GM13976 (cell line): ENCODE data around the gene THAP3.
"Not testable (repeated sequence)": the region's sequence is repeated elsewhere in the genome, so short reads cannot be mapped to it uniquely, and the experiment has no call there.

Experiments
- DNase-seq: peaks from one replicate; pipeline ENCODE4 v3.0.0; 2012; ENCODE audit warnings: low spot score
- CTCF ChIP-seq: IDR thresholded peaks from 2 replicates; pipeline ENCODE4 v1.5.1; 2012; ENCODE audit warnings: borderline replicate concordance, mild to moderate bottlenecking; ENCODE audit not compliant: insufficient read depth; ENCODE audit errors: extremely low read depth, missing control alignments, control extremely low read depth
- in situ Hi-C: fragments of 300-500 bp; cut with MboI; formaldehyde crosslinking; loops from one replicate; pipeline ENCODE4 v1.12.0; 2022; ENCODE audit warnings: low sequenced_read_pairs, mixed read lengths, inconsistent platforms; ENCODE audit not compliant: unreplicated experiment

THAP3 gene

DNA sequence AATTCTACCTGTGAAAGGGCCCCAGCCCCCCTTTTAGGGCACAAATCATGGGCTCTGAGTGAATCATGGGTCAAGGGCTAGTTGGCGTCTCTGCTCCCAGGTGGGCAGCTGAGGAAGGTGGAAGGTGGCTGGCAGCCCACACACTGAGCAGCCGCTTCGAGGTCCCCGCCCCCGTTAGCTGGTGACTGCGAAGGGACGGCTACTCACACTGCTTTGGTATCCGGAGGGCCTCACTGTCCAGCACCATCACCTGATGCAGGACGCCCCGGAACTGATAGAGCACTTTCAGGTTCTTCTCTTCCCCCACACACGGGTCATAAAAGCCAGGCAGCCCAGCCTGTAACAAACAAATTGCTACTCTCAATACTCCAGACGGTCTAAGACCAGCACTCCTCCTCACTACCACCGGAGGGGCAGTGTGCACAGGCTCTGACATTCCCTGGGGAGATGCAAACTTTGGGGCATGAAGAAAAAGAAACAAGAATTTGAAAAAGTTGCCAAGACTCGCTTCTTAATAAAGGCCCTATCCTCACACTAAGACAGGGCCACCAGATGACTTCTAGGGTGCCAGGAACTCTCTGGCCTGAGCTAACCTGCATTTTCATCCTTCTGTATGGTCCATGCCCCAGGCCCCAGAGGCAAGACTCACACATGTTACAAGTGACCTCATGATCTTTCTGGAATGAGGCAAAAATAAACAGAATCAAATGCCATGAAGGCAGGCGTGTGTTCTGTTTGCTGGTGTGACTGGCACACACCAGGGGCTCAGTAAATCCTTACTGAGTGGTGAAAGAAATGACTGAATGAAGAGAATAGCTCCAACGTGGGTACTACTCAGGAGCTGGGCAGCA is 11.5 kb downstream of the THAP3 start:
- no peak for DNase-seq
- no peak for TF ChIP-seq CTCF

DNA sequence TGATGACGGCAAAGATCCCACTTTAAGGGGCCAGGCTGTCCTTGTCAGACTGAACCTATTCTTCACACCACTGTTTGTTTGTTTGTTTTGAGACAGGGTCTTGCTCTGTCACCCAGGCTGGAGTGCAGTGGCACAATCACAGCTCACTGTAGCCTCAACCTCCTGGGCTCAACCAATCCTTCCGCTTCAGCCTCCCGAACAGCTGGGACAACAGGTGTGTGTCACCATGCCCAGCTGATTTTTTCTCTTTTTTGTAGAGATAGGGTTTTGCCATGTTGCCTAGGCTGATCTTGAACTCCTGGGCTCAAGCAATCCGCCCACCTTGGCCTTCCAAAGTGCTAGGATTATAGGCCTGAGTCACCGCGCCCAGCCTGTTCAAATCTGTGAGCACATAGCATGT is 12.1 kb downstream of the THAP3 start:
- DNase-seq, in situ Hi-C loops: not testable (repeated sequence)

More for the DNA sequence above, 11.5 kb downstream of the THAP3 start:
- in situ Hi-C loops, result no loop called here

GRCh38 chr1:6637770-6638169 is 13.1 kb downstream of the THAP3 start:
- DNase-seq, result no peak
- in situ Hi-C loops, result no loop called here
- no peak for TF ChIP-seq CTCF

GRCh38 chr1:6638226-6638625 is 13.6 kb downstream of the THAP3 start:
- no peak for TF ChIP-seq CTCF
- in situ Hi-C loops, result no loop called here
- DNase-seq, result no peak

DNA sequence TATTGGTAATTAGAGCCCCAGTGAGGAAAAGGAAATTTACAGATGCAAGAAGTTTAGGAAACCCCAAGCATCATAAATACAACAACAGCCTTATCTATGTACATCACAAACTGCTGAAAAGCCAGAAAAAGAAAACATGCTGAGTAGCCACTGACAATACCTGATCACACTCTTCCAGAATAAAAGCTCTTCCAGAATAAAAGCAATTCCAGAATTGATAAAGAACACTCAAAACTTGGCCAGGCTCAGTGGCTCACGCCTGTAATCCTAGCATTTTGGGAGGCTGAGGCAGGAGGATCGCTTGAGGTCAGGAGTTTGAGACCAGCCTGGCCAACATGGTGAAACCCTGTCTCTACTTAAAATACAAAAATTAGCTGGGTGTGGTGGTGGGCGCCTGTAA is 16.2 kb downstream of the THAP3 start:
- DNase-seq, in situ Hi-C loops: not testable (repeated sequence)

DNA sequence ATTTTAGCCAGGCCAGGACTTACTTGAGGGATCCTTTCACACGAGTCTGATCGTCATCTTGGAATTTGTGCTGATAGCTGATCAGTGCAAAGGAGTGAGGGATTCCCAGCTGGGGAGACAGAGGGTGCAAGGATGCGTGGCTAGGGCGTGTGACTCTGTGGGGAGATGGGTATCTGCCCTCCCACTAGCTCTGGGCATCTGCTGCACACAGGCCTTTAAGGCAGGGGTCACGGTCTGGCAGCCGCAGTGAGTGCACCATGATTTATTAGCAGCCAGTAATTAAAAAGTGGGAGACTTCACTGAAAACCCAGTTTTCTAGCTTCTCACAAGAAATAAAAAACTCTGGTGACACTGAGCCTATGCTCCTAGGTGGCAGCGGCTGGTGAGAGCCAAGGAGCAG is 20.4 kb downstream of the THAP3 start:
- DNase-seq, result no peak
- no peak for TF ChIP-seq CTCF
- in situ Hi-C loops, result no loop called here

DNA sequence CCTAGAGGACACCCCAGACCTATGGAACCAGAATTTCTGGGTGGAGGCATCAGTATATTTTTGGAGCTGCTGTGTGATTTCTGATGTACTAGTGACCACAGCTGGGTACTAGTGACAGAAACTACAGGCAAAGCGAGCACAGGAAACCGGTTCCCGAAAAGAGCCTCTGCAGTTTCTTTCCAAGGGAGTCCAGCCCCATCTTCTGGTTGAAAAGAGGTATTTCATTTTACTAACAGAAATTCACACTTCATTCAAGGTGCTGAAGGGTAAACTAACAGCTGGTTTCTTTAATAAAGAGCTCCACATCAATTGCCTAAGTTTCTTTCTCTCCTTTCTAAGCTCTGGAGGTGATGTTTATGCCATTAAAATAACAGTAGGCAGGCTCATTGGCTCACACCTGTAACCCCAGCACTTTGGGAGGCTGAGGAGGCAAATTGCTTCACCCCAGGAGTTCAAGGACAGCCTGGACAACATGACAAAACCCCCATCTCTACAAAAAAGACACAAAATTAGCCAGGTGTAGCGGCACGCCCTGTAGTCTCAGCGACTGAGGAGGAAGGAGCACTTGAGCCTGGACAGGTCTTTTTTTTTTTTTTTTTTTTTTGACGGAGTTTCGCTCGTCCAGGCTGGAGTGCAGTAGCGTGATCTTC is 22.0 kb downstream of the THAP3 start:
- TF ChIP-seq CTCF, result peak; percentile 29
- peak; percentile 71 for DNase-seq
- in situ Hi-C loops, result no loop called here
